HEK293 (cell line): ENCODE measurements around the gene SCYGR3.

Source experiments
- CTCF ChIP-seq: fragments of 450-650 bp; formaldehyde crosslinking; IDR thresholded peaks from 2 replicates; pipeline ENCODE4 v1.5.1; 2016; ENCODE audit warnings: missing biosample characterization, missing genetic modification characterization
- ELK4 ChIP-seq: IDR thresholded peaks from 2 replicates; pipeline ENCODE4 v1.6.1; 2011; ENCODE audit warnings: mild to moderate bottlenecking, low read depth, low read length, borderline replicate concordance
- KLF16 ChIP-seq: fragments of 450-650 bp; formaldehyde crosslinking; IDR thresholded peaks from 2 replicates; pipeline ENCODE4 v1.5.1; 2017; ENCODE audit warnings: missing biosample characterization, missing genetic modification characterization
- KLF7 ChIP-seq: fragments of 450-650 bp; formaldehyde crosslinking; IDR thresholded peaks from 2 replicates; pipeline ENCODE4 v1.5.1; 2016; ENCODE audit warnings: missing biosample characterization, missing genetic modification characterization, borderline replicate concordance
- ZNF239 ChIP-seq: fragments of 450-650 bp; formaldehyde crosslinking; IDR thresholded peaks from 2 replicates; pipeline ENCODE4 v1.5.1; 2016; ENCODE audit warnings: missing biosample characterization, missing genetic modification characterization
- ZNF274 ChIP-seq, 2 experiments: fragments of 200-500 bp in 1 of 2; fragments of 450-650 bp in 1 of 2; sonication (Bioruptor generic) in 1 of 2; formaldehyde crosslinking in 1 of 2; IDR thresholded peaks; 2 replicates each; pipeline versions ENCODE4 v1.5.1 to v1.6.1; 2014 to 2016; ENCODE audit warnings: borderline replicate concordance in 1 of 2, inconsistent platforms in 1 of 2, low read length in 1 of 2, missing biosample characterization in 1 of 2, missing genetic modification characterization in 1 of 2
- ZNF311 ChIP-seq: fragments of 450-650 bp; formaldehyde crosslinking; IDR thresholded peaks from 2 replicates; pipeline ENCODE4 v1.5.1; 2017; ENCODE audit warnings: missing biosample characterization, missing genetic modification characterization, borderline replicate concordance
- ZNF629 ChIP-seq: fragments of 450-650 bp; formaldehyde crosslinking; IDR thresholded peaks from 2 replicates; pipeline ENCODE4 v1.5.1; 2017; ENCODE audit warnings: missing biosample characterization, missing genetic modification characterization
- ZNF707 ChIP-seq: fragments of 450-650 bp; formaldehyde crosslinking; IDR thresholded peaks from 2 replicates; pipeline ENCODE4 v1.5.1; 2016; ENCODE audit warnings: missing biosample characterization, missing genetic modification characterization
- ZNF768 ChIP-seq: fragments of 450-650 bp; formaldehyde crosslinking; IDR thresholded peaks from 2 replicates; pipeline ENCODE4 v1.5.1; 2018; ENCODE audit warnings: missing biosample characterization, mild to moderate bottlenecking, missing genetic modification characterization
- TF ChIP-seq, protein P1 (sequence below): fragments of 450-650 bp; formaldehyde crosslinking; IDR thresholded peaks from 2 replicates; pipeline ENCODE4 v1.5.1; 2016; ENCODE audit warnings: missing biosample characterization, missing genetic modification characterization
- TF ChIP-seq, protein P2 (sequence below): sonication (generic); formaldehyde crosslinking; IDR thresholded peaks from 2 replicates; pipeline ENCODE4 v1.8.1; 2022; ENCODE audit warnings: mild to moderate bottlenecking, moderate library complexity, missing genetic modification reagents

- TF ChIP-seq ZNF768 (tag by site-specific recombination) (no peak), CTCF (no peak), ZNF311 (tag by site-specific recombination) (no peak), KLF7 (no peak), ZNF629 (tag by site-specific recombination) (no peak), ZNF707 (no peak), KLF16 (tag by site-specific recombination) (no peak), ZNF274 (IDR thresholded peaks at IDR 0.05; ENCODE audit: low read length) (no peak), ZNF274 (tag by site-specific recombination; IDR thresholded peaks at IDR 0.05; ENCODE audit: borderline replicate concordance) (no peak), ZNF239 (tag by site-specific recombination) (no peak), ELK4 (no peak)
- TF ChIP-seq, protein P1, sequence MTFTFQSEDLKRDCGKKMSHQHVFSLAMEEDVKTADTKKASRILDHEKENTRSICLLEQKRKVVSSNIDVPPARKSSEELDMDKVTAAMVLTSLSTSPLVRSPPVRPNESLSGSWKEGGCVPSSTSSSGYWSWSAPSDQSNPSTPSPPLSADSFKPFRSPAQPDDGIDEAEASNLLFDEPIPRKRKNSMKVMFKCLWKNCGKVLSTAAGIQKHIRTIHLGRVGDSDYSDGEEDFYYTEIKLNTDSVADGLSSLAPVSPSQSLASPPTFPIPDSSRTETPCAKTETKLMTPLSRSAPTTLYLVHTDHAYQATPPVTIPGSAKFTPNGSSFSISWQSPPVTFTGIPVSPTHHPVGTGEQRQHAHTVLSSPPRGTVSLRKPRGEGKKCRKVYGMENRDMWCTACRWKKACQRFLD (tag by site-specific recombination) = no peak
- TF ChIP-seq, protein P2, sequence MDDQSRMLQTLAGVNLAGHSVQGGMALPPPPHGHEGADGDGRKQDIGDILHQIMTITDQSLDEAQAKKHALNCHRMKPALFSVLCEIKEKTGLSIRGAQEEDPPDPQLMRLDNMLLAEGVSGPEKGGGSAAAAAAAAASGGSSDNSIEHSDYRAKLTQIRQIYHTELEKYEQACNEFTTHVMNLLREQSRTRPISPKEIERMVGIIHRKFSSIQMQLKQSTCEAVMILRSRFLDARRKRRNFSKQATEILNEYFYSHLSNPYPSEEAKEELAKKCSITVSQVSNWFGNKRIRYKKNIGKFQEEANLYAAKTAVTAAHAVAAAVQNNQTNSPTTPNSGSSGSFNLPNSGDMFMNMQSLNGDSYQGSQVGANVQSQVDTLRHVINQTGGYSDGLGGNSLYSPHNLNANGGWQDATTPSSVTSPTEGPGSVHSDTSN (CRISPR knock-in tag) = no peak
Observed at GRCh38 chr2:227661025-227661649, 46.5 kb upstream of the SCYGR3 start.
